K562 (cell line): ENCODE measurements around the gene LASP1. TPM values are rescaled to one million over a fixed set of nuclear protein-coding genes. Genes with fewer than 3 reads are reported as not detected.

Source experiments
- CBX5 ChIP-seq: IDR thresholded peaks from 2 replicates; pipeline ENCODE4 v1.6.1; 2014; ENCODE audit warnings: low read depth, borderline replicate concordance
- ERF ChIP-seq: fragments of 450-650 bp; formaldehyde crosslinking; IDR thresholded peaks from 2 replicates; pipeline ENCODE4 v1.4.0; 2020; ENCODE audit warnings: mild to moderate bottlenecking, mixed read lengths
- HNRNPL ChIP-seq: fragments of 200-400 bp; formaldehyde crosslinking; IDR thresholded peaks from 2 replicates; pipeline ENCODE4 v1.6.1; 2017; ENCODE audit warnings: low read depth, mild to moderate bottlenecking, low read length
- KAT7 ChIP-seq: sonication (generic); formaldehyde crosslinking; IDR thresholded peaks from 2 replicates; pipeline ENCODE4 v1.8.0; 2022; ENCODE audit warnings: missing genetic modification reagents, mild to moderate bottlenecking, borderline replicate concordance
- NFIC ChIP-seq: fragments of 450-650 bp; IDR thresholded peaks from 2 replicates; pipeline ENCODE4 v1.6.1; 2017; ENCODE audit warnings: mild to moderate bottlenecking, inconsistent platforms
- PRDM10 ChIP-seq: fragments of 450-650 bp; IDR thresholded peaks from 2 replicates; pipeline ENCODE4 v1.6.1; 2018; ENCODE audit not compliant: partially characterized antibody
- SIX5 ChIP-seq, 2 experiments: IDR thresholded peaks; 2 replicates each; pipeline ENCODE4 v1.6.1; 2011; ENCODE audit warnings: low read length in 2 of 2, borderline replicate concordance in 1 of 2, low read depth in 1 of 2, mild to moderate bottlenecking in 1 of 2, moderate library complexity in 1 of 2; ENCODE audit not compliant: insufficient read depth in 1 of 2
- TCF7 ChIP-seq: sonication (generic); IDR thresholded peaks from 2 replicates; pipeline ENCODE4 v1.6.1; 2016; ENCODE audit warnings: antibody characterized with exemption, borderline replicate concordance
- ZSCAN32 ChIP-seq: fragments of 450-650 bp; formaldehyde crosslinking; IDR thresholded peaks from 2 replicates; pipeline ENCODE4 v1.4.0; 2020; ENCODE audit warnings: mild to moderate bottlenecking, moderate library complexity
- polyA plus RNA-seq, 8 experiments: library from polyadenylated mRNA; depleted of rRNA in 4 of 8; stranded (reverse) in 5 of 8; unstranded in 3 of 8; fragments of >200 nt; fragmentation: Nextera tagmentation in 2 of 8; fragmentation: Illumina TruSeq in 1 of 8; extraction: Ambion mirVana in 2 of 8; extraction: Trizol in 1 of 8; gene quantifications; 2 replicates each; pipeline versions ENCODE4 v1.2.1 to v1.2.3, GENCODE V29; 2011 to 2014; ENCODE audit warnings: inconsistent platforms in 1 of 8, missing spikeins in 1 of 8
- total RNA-seq, 7 experiments: library from RNA; depleted of rRNA in 6 of 7; stranded (reverse); fragments of >200 nt in 6 of 7; fragmentation: Illumina TruSeq in 2 of 7; extraction: Trizol in 2 of 7; gene quantifications; 2 replicates each; pipeline versions ENCODE4 v1.2.1 to v1.2.3, GENCODE V29; 2011 to 2021; ENCODE audit warnings: low replicate concordance in 1 of 7
- TF ChIP-seq, protein P1 (sequence below): fragments of 250-450 bp; sonication (Bioruptor Pico); IDR thresholded peaks from 2 replicates; pipeline ENCODE4 v1.5.0; 2021
- TF ChIP-seq, protein P2 (sequence below): IDR thresholded peaks from 3 replicates; pipeline ENCODE4 v1.6.1; 2011; ENCODE audit warnings: borderline replicate concordance, mild to moderate bottlenecking; ENCODE audit not compliant: insufficient read length, insufficient read depth

LASP1 gene
- total and polyA plus RNA-seq, 9 of the 15 experiments (the other 6 are each of a cell fraction or from before 2014, with no cell fraction given) = 23.0 to 125 (median 55.3) TPM

GRCh38 chr17:38900978-38901656 lies 31.3 kb downstream of the LASP1 start (continued):
- TF ChIP-seq, protein P1, sequence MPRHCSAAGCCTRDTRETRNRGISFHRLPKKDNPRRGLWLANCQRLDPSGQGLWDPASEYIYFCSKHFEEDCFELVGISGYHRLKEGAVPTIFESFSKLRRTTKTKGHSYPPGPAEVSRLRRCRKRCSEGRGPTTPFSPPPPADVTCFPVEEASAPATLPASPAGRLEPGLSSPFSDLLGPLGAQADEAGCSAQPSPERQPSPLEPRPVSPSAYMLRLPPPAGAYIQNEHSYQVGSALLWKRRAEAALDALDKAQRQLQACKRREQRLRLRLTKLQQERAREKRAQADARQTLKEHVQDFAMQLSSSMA (CRISPR knock-in tag) = no peak
- TF ChIP-seq ERF (CRISPR knock-in tag) (no peak), SIX5 (IDR thresholded peaks at IDR 0.05; ENCODE audit: borderline replicate concordance in 1 of 2, insufficient read depth in 1 of 2, low read depth in 1 of 2, low read length in 2 of 2) (no peak), ZSCAN32 (CRISPR knock-in tag) (no peak), KAT7 (CRISPR knock-in tag) (no peak), TCF7 (no peak), NFIC (peak; percentile 96), PRDM10 (no peak), HNRNPL (no peak), CBX5 (no peak)
- TF ChIP-seq, protein P2, sequence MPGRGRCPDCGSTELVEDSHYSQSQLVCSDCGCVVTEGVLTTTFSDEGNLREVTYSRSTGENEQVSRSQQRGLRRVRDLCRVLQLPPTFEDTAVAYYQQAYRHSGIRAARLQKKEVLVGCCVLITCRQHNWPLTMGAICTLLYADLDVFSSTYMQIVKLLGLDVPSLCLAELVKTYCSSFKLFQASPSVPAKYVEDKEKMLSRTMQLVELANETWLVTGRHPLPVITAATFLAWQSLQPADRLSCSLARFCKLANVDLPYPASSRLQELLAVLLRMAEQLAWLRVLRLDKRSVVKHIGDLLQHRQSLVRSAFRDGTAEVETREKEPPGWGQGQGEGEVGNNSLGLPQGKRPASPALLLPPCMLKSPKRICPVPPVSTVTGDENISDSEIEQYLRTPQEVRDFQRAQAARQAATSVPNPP = peak; percentile 57
